ENCODE data around the gene C14orf132. TPM values are rescaled to one million over a fixed set of nuclear protein-coding genes. Genes with fewer than 3 reads are reported as not detected.

C14orf132 gene
- total RNA-seq, 1 experiment from 2014 or later: 1.3 TPM

- H3K27ac Mint-ChIP-seq (ENCODE audit: unreplicated experiment): no peak overlapping the region
- intact Hi-C loops (cut with micrococcal nuclease; ENCODE audit: unreplicated experiment): no loop called here
Measured at GRCh38 chr14:96131836-96132235, 92.7 kb downstream of the C14orf132 start.

GRCh38 chr14:96134508-96134907 is 95.3 kb downstream of the C14orf132 start:
- no peak for DNase-seq
- H3K36me3 Mint-ChIP-seq (ENCODE audit: insufficient read depth, unreplicated experiment): peaks cover 5% of the 10 kb centered on the region
- no TSS peak for BruUV-seq (replicated peaks)
- peaks cover 16% of the 10 kb centered on the region for H3K27me3 Mint-ChIP-seq (ENCODE audit: unreplicated experiment)
- no peak overlapping the region for H3K27ac Mint-ChIP-seq (ENCODE audit: unreplicated experiment)
- peaks cover 7% of the 10 kb centered on the region for H3K9me3 Mint-ChIP-seq (ENCODE audit: low read depth, unreplicated experiment)
- CTCF ChIA-PET: no interaction called here
- intact Hi-C loops (cut with micrococcal nuclease; ENCODE audit: unreplicated experiment): no loop called here
- H3K4me1 Mint-ChIP-seq (ENCODE audit: low read depth, unreplicated experiment): peaks cover 13% of the 10 kb centered on the region
- no peak for TF ChIP-seq CTCF (IDR thresholded peaks at IDR 0.05; ENCODE audit: unreplicated experiment)
- no peak overlapping the region for H3K4me3 Mint-ChIP-seq (ENCODE audit: low read depth, unreplicated experiment)

More at GRCh38 chr14:96131836-96132235, 92.7 kb downstream of the C14orf132 start:
- Mint-ChIP-seq H3K4me1 (ENCODE audit: low read depth, unreplicated experiment) (peaks cover 13% of the 10 kb centered on the region), H3K4me3 (ENCODE audit: low read depth, unreplicated experiment) (no peak overlapping the region), H3K27me3 (ENCODE audit: unreplicated experiment) (peaks cover 16% of the 10 kb centered on the region), H3K36me3 (ENCODE audit: insufficient read depth, unreplicated experiment) (peaks cover 5% of the 10 kb centered on the region), H3K9me3 (ENCODE audit: low read depth, unreplicated experiment) (peaks cover 7% of the 10 kb centered on the region)
- no peak for TF ChIP-seq CTCF (IDR thresholded peaks at IDR 0.05; ENCODE audit: unreplicated experiment)
- DNase-seq: no peak
- no TSS peak for BruUV-seq (replicated peaks)
- CTCF ChIA-PET: interaction anchor here (0.5 kb wide), 1 partner anchor 511 kb away, joined by 3 read pairs; no protein-coding TSS in a partner anchor

GRCh38 chr14:96135285-96135684 is 96.1 kb downstream of the C14orf132 start:
- peak overlapping the region; percentile 43 for H3K27ac Mint-ChIP-seq (ENCODE audit: unreplicated experiment)
- peaks cover 16% of the 10 kb centered on the region for H3K27me3 Mint-ChIP-seq (ENCODE audit: unreplicated experiment)
- peaks cover 5% of the 10 kb centered on the region for H3K36me3 Mint-ChIP-seq (ENCODE audit: insufficient read depth, unreplicated experiment)
- H3K4me1 Mint-ChIP-seq (ENCODE audit: low read depth, unreplicated experiment): peaks cover 13% of the 10 kb centered on the region
- no peak for TF ChIP-seq CTCF (IDR thresholded peaks at IDR 0.05; ENCODE audit: unreplicated experiment)
- no TSS peak for BruUV-seq (replicated peaks)
- peak; percentile 45 for DNase-seq
- CTCF ChIA-PET: interaction anchor here (0.6 kb wide), 1 partner anchor 35 kb away, joined by 6 read pairs; no protein-coding TSS in a partner anchor
- H3K4me3 Mint-ChIP-seq (ENCODE audit: low read depth, unreplicated experiment): peak overlapping the region; percentile 15
- H3K9me3 Mint-ChIP-seq (ENCODE audit: low read depth, unreplicated experiment): peaks cover 7% of the 10 kb centered on the region
- intact Hi-C loops (cut with micrococcal nuclease; ENCODE audit: unreplicated experiment): no loop called here

GRCh38 chr14:96136371-96137005 is 97.3 kb downstream of the C14orf132 start:
- Mint-ChIP-seq H3K27ac (ENCODE audit: unreplicated experiment) (no peak overlapping the region), H3K4me3 (ENCODE audit: low read depth, unreplicated experiment) (no peak overlapping the region), H3K36me3 (ENCODE audit: insufficient read depth, unreplicated experiment) (peaks cover 5% of the 10 kb centered on the region), H3K9me3 (ENCODE audit: low read depth, unreplicated experiment) (peaks cover 7% of the 10 kb centered on the region), H3K4me1 (ENCODE audit: low read depth, unreplicated experiment) (peaks cover 13% of the 10 kb centered on the region), H3K27me3 (ENCODE audit: unreplicated experiment) (peaks cover 16% of the 10 kb centered on the region)
- intact Hi-C loops (cut with micrococcal nuclease; ENCODE audit: unreplicated experiment): no loop called here
- BruUV-seq (replicated peaks): no TSS peak
- CTCF ChIA-PET: no interaction called here
- no peak for TF ChIP-seq CTCF (IDR thresholded peaks at IDR 0.05; ENCODE audit: unreplicated experiment)
- peak; percentile 25 for DNase-seq
